HFFc6 (cell line): Measurements from ENCODE around the gene ADRB1. TPM values are rescaled to one million over a fixed set of nuclear protein-coding genes. Genes with fewer than 3 reads are reported as not detected.
A peak's percentile ranks its signal among the peaks of the same experiment; 100 is the strongest.

Experiments
- DNase-seq: peaks from one replicate; pipeline ENCODE4 v3.0.0-alpha.2; 2018
- H3K27ac Mint-ChIP-seq: 2 replicates; pipeline ENCODE4 v1.8.0; 2020; ENCODE audit warnings: mild to moderate bottlenecking, mixed read lengths
- H3K27me3 Mint-ChIP-seq: 2 replicates; pipeline ENCODE4 v1.8.0; 2021; ENCODE audit warnings: mild to moderate bottlenecking, moderate library complexity, mixed read lengths; ENCODE audit not compliant: insufficient read depth
- H3K36me3 Mint-ChIP-seq: 2 replicates; pipeline ENCODE4 v1.8.0; 2021; ENCODE audit warnings: low read depth, mixed read lengths
- H3K4me1 Mint-ChIP-seq: 2 replicates; pipeline ENCODE4 v1.8.0; 2020; ENCODE audit warnings: low read depth, mixed read lengths
- H3K4me3 Mint-ChIP-seq: 2 replicates; pipeline ENCODE4 v1.8.0; 2020; ENCODE audit warnings: mild to moderate bottlenecking, moderate library complexity, mixed read lengths
- H3K9me3 Mint-ChIP-seq: 2 replicates; pipeline ENCODE4 v1.8.0; 2020; ENCODE audit warnings: mild to moderate bottlenecking, mixed read lengths
- CTCF ChIP-seq: fragments of 200-600 bp; sonication (generic); IDR thresholded peaks from 2 replicates; pipeline ENCODE4 v1.5.0; 2021; ENCODE audit warnings: antibody characterized with exemption, mild to moderate bottlenecking
- total RNA-seq, 6 experiments: library from RNA; stranded (reverse); fragmentation: NEBNext Ultra II Directional; extraction: Animal tissue kit (Norgen Biotek cat#: 25700); gene quantifications; 2 replicates in 1 of 6; 3 replicates in 5 of 6; pipeline ENCODE4 v1.2.3, GENCODE V29; 2021

ADRB1 gene
- total RNA-seq, 6 experiments from 2014 or later: 0.07 TPM; not detected in 5

- DNase-seq: no peak
- Mint-ChIP-seq H3K9me3 (no peaks in the 10 kb centered on the region), H3K27me3 (peaks cover 19% of the 10 kb centered on the region), H3K4me1 (peaks cover 7% of the 10 kb centered on the region), H3K4me3 (no peak overlapping the region), H3K27ac (no peak overlapping the region), H3K36me3 (peaks cover 6% of the 10 kb centered on the region; the same call in 1 of the 2 replicates)
- TF ChIP-seq CTCF: peak; percentile 35; the same call in 1 of the 2 replicates
Observed at GRCh38 chr10:114002422-114002821, 41.2 kb upstream of the ADRB1 start.

GRCh38 chr10:114003161-114003941 lies 40.3 kb upstream of the ADRB1 start:
- TF ChIP-seq CTCF: no peak
- H3K36me3 Mint-ChIP-seq: peaks cover 6% of the 10 kb centered on the region; the same call in 1 of the 2 replicates
- H3K4me3 Mint-ChIP-seq: no peak overlapping the region
- no peak overlapping the region for H3K27ac Mint-ChIP-seq
- DNase-seq: no peak
- H3K27me3 Mint-ChIP-seq: peaks cover 19% of the 10 kb centered on the region
- no peaks in the 10 kb centered on the region for H3K9me3 Mint-ChIP-seq
- peaks cover 7% of the 10 kb centered on the region for H3K4me1 Mint-ChIP-seq

GRCh38 chr10:114009281-114009996 lies 34.2 kb upstream of the ADRB1 start:
- no peak overlapping the region for H3K27ac Mint-ChIP-seq
- TF ChIP-seq CTCF: no peak
- H3K27me3 Mint-ChIP-seq: peaks cover 20% of the 10 kb centered on the region
- H3K4me3 Mint-ChIP-seq: no peak overlapping the region; the same call in 1 of the 2 replicates
- DNase-seq: peak; percentile 21
- H3K36me3 Mint-ChIP-seq: peaks cover 5% of the 10 kb centered on the region; the same call in 1 of the 2 replicates
- no peaks in the 10 kb centered on the region for H3K9me3 Mint-ChIP-seq
- H3K4me1 Mint-ChIP-seq: peaks cover 23% of the 10 kb centered on the region

- Mint-ChIP-seq H3K27ac (no peak overlapping the region), H3K4me1 (peaks cover 23% of the 10 kb centered on the region), H3K36me3 (no peaks in the 10 kb centered on the region), H3K4me3 (no peak overlapping the region), H3K27me3 (peaks cover 11% of the 10 kb centered on the region), H3K9me3 (no peaks in the 10 kb centered on the region)
- DNase-seq: peak; percentile 3
- TF ChIP-seq CTCF: no peak
Observed at GRCh38 chr10:114010316-114010715, 33.4 kb upstream of the ADRB1 start.

GRCh38 chr10:114012650-114013049 lies 31.0 kb upstream of the ADRB1 start:
- Mint-ChIP-seq H3K27me3 (peaks cover 10% of the 10 kb centered on the region; the same call in 1 of the 2 replicates), H3K4me3 (no peak overlapping the region), H3K36me3 (no peaks in the 10 kb centered on the region), H3K27ac (no peak overlapping the region), H3K4me1 (peaks cover 23% of the 10 kb centered on the region), H3K9me3 (no peaks in the 10 kb centered on the region)
- no peak for TF ChIP-seq CTCF
- no peak for DNase-seq
